Activated T-cell treated with anti-CD3 and anti-CD28 coated beads, Interleukin-2, amount 50 U/mL, for 4 hours (primary cell): ENCODE measurements around the gene ARHGEF37. TPM values are rescaled to one million over a fixed set of nuclear protein-coding genes. Genes with fewer than 3 reads are reported as not detected.

ENCODE experiments used
- ATAC-seq, 2 donors: fragments of 200-7000 bp; cut with Tn5 transposase; one replicate each; pipeline ENCODE4 v1.10.0; 2021
- DNase-seq: peaks from one replicate; pipeline ENCODE4 v3.0.0-alpha.2; 2020
- H3K27me3 Mint-ChIP-seq: one replicate; pipeline ENCODE4 v1.8.0; 2021; ENCODE audit warnings: low read depth, mixed read lengths
- H3K36me3 Mint-ChIP-seq: one replicate; pipeline ENCODE4 v1.8.0; 2022; ENCODE audit warnings: mixed read lengths; ENCODE audit not compliant: insufficient read depth
- H3K4me1 Mint-ChIP-seq: one replicate; pipeline ENCODE4 v1.8.0; 2021; ENCODE audit warnings: low read depth, mixed read lengths
- H3K4me3 Mint-ChIP-seq: one replicate; pipeline ENCODE4 v1.8.0; 2021; ENCODE audit warnings: mild to moderate bottlenecking, moderate library complexity, mixed read lengths
- H3K9me3 Mint-ChIP-seq: one replicate; pipeline ENCODE4 v1.8.0; 2021; ENCODE audit warnings: mixed read lengths
- total RNA-seq, 3 donors: library from RNA; stranded (reverse); gene quantifications; one replicate each; pipeline ENCODE4 v1.2.1, GENCODE V29; 2021

ARHGEF37 gene
- total RNA-seq, 3 donors from 2014 or later: 0.08 to 0.53 (median 0.52) TPM

- Mint-ChIP-seq H3K36me3 (no peaks in the 10 kb centered on the region), H3K9me3 (no peaks in the 10 kb centered on the region), H3K4me1 (peaks cover 4% of the 10 kb centered on the region), H3K4me3 (no peak overlapping the region), H3K27me3 (no peaks in the 10 kb centered on the region)
- no peak for DNase-seq
- ATAC-seq: no peak
Observed at GRCh38 chr5:149600932-149601331, 19.6 kb downstream of the ARHGEF37 start.

- Mint-ChIP-seq H3K9me3 (no peaks in the 10 kb centered on the region), H3K4me1 (peaks cover 14% of the 10 kb centered on the region), H3K36me3 (no peaks in the 10 kb centered on the region), H3K4me3 (no peak overlapping the region), H3K27me3 (no peaks in the 10 kb centered on the region)
- DNase-seq (no peak), ATAC-seq (no peak)
Observed at GRCh38 chr5:149603210-149603609, 21.9 kb downstream of the ARHGEF37 start.

- DNase-seq: no peak
- no peaks in the 10 kb centered on the region for H3K27me3 Mint-ChIP-seq
- H3K36me3 Mint-ChIP-seq: no peaks in the 10 kb centered on the region
- H3K4me3 Mint-ChIP-seq: no peak overlapping the region
- ATAC-seq: no peak
- H3K9me3 Mint-ChIP-seq: no peaks in the 10 kb centered on the region
- H3K4me1 Mint-ChIP-seq: peaks cover 14% of the 10 kb centered on the region
Observed at GRCh38 chr5:149603920-149604319, 22.6 kb downstream of the ARHGEF37 start.

- peaks cover 14% of the 10 kb centered on the region for H3K4me1 Mint-ChIP-seq
- H3K27me3 Mint-ChIP-seq: no peaks in the 10 kb centered on the region
- H3K9me3 Mint-ChIP-seq: no peaks in the 10 kb centered on the region
- H3K36me3 Mint-ChIP-seq: no peaks in the 10 kb centered on the region
- ATAC-seq: no peak
- no peak for DNase-seq
- H3K4me3 Mint-ChIP-seq: no peak overlapping the region
Observed at GRCh38 chr5:149604321-149604720, 23.0 kb downstream of the ARHGEF37 start.

- ATAC-seq (no peak), DNase-seq (no peak)
- H3K9me3 Mint-ChIP-seq: no peaks in the 10 kb centered on the region
- peaks cover 14% of the 10 kb centered on the region for H3K4me1 Mint-ChIP-seq
- H3K4me3 Mint-ChIP-seq: no peak overlapping the region
- H3K27me3 Mint-ChIP-seq: no peaks in the 10 kb centered on the region
- H3K36me3 Mint-ChIP-seq: no peaks in the 10 kb centered on the region
Observed at GRCh38 chr5:149605354-149605997, 24.2 kb downstream of the ARHGEF37 start.

GRCh38 chr5:149605998-149606724 is 24.9 kb downstream of the ARHGEF37 start:
- Mint-ChIP-seq H3K27me3 (no peaks in the 10 kb centered on the region), H3K4me1 (peaks cover 14% of the 10 kb centered on the region), H3K9me3 (no peaks in the 10 kb centered on the region), H3K4me3 (no peak overlapping the region), H3K36me3 (no peaks in the 10 kb centered on the region)
- peak in 1 of 2 donors; percentile 18 for ATAC-seq
- DNase-seq: no peak

- H3K36me3 Mint-ChIP-seq: no peaks in the 10 kb centered on the region
- H3K4me1 Mint-ChIP-seq: peaks cover 14% of the 10 kb centered on the region
- no peak for DNase-seq
- no peaks in the 10 kb centered on the region for H3K27me3 Mint-ChIP-seq
- ATAC-seq: no peak
- H3K4me3 Mint-ChIP-seq: no peak overlapping the region
- no peaks in the 10 kb centered on the region for H3K9me3 Mint-ChIP-seq
Observed at GRCh38 chr5:149608936-149609545, 27.7 kb downstream of the ARHGEF37 start.

- DNase-seq (no peak), ATAC-seq (no peak)
- Mint-ChIP-seq H3K4me3 (no peak overlapping the region), H3K27me3 (no peaks in the 10 kb centered on the region), H3K9me3 (no peaks in the 10 kb centered on the region), H3K36me3 (no peaks in the 10 kb centered on the region), H3K4me1 (peaks cover 14% of the 10 kb centered on the region)
Observed at GRCh38 chr5:149609640-149610219, 28.4 kb downstream of the ARHGEF37 start.

- DNase-seq: no peak
- peaks cover 12% of the 10 kb centered on the region for H3K4me1 Mint-ChIP-seq
- H3K4me3 Mint-ChIP-seq: no peak overlapping the region
- no peaks in the 10 kb centered on the region for H3K36me3 Mint-ChIP-seq
- no peaks in the 10 kb centered on the region for H3K9me3 Mint-ChIP-seq
- H3K27me3 Mint-ChIP-seq: no peaks in the 10 kb centered on the region
- no peak for ATAC-seq
Observed at GRCh38 chr5:149610589-149611255, 29.4 kb downstream of the ARHGEF37 start.

GRCh38 chr5:149611326-149611725 is 30.0 kb downstream of the ARHGEF37 start:
- no peak for DNase-seq
- H3K36me3 Mint-ChIP-seq: no peaks in the 10 kb centered on the region
- H3K4me3 Mint-ChIP-seq: no peak overlapping the region
- ATAC-seq: no peak
- H3K4me1 Mint-ChIP-seq: peaks cover 7% of the 10 kb centered on the region
- no peaks in the 10 kb centered on the region for H3K9me3 Mint-ChIP-seq
- H3K27me3 Mint-ChIP-seq: no peaks in the 10 kb centered on the region

- no peak overlapping the region for H3K4me3 Mint-ChIP-seq
- DNase-seq: no peak
- no peaks in the 10 kb centered on the region for H3K4me1 Mint-ChIP-seq
- ATAC-seq: no peak
- H3K27me3 Mint-ChIP-seq: no peaks in the 10 kb centered on the region
- H3K9me3 Mint-ChIP-seq: no peaks in the 10 kb centered on the region
- H3K36me3 Mint-ChIP-seq: no peaks in the 10 kb centered on the region
Observed at GRCh38 chr5:149614034-149614907, 33.0 kb downstream of the ARHGEF37 start.

GRCh38 chr5:149615976-149616375 is 34.7 kb downstream of the ARHGEF37 start:
- H3K36me3 Mint-ChIP-seq: no peaks in the 10 kb centered on the region
- H3K9me3 Mint-ChIP-seq: no peaks in the 10 kb centered on the region
- ATAC-seq (no peak), DNase-seq (no peak)
- H3K4me3 Mint-ChIP-seq: no peak overlapping the region
- no peaks in the 10 kb centered on the region for H3K4me1 Mint-ChIP-seq
- no peaks in the 10 kb centered on the region for H3K27me3 Mint-ChIP-seq

- no peak for DNase-seq
- Mint-ChIP-seq H3K36me3 (no peaks in the 10 kb centered on the region), H3K4me1 (no peaks in the 10 kb centered on the region), H3K9me3 (no peaks in the 10 kb centered on the region), H3K4me3 (no peak overlapping the region), H3K27me3 (no peaks in the 10 kb centered on the region)
- ATAC-seq: peak; percentile 69 to 72
Observed at GRCh38 chr5:149616727-149617285, 35.5 kb downstream of the ARHGEF37 start.
